ENCODE measurements around the gene COL5A1.

GRCh38 chr9:134686896-134687295 is 45.3 kb downstream of the COL5A1 start:
- TF ChIP-seq POLR2AphosphoS5 (IDR thresholded peaks at IDR 0.05; ENCODE audit: low read depth) (no peak), CTCF (IDR thresholded peaks at IDR 0.05; ENCODE audit: insufficient read depth, low read length) (no peak), GABPA (IDR thresholded peaks at IDR 0.05; ENCODE audit: low read depth) (no peak), SPI1 (IDR thresholded peaks at IDR 0.05; ENCODE audit: borderline replicate concordance, low read depth) (no peak)

All from HL-60 (cell line).